Middle frontal gyrus (tissue), 1 donor: ENCODE measurements around the gene ZNF559.
"Not testable (repeated sequence)": the region's sequence is repeated elsewhere in the genome, so short reads cannot be mapped to it uniquely, and the experiment has no call there.

Experiments used
- DNase-seq: peaks from one replicate; pipeline ENCODE4 v3.0.0-alpha.2; 2015; ENCODE audit warnings: low spot score; ENCODE audit errors: extremely low spot score

The ZNF559 gene

DNA sequence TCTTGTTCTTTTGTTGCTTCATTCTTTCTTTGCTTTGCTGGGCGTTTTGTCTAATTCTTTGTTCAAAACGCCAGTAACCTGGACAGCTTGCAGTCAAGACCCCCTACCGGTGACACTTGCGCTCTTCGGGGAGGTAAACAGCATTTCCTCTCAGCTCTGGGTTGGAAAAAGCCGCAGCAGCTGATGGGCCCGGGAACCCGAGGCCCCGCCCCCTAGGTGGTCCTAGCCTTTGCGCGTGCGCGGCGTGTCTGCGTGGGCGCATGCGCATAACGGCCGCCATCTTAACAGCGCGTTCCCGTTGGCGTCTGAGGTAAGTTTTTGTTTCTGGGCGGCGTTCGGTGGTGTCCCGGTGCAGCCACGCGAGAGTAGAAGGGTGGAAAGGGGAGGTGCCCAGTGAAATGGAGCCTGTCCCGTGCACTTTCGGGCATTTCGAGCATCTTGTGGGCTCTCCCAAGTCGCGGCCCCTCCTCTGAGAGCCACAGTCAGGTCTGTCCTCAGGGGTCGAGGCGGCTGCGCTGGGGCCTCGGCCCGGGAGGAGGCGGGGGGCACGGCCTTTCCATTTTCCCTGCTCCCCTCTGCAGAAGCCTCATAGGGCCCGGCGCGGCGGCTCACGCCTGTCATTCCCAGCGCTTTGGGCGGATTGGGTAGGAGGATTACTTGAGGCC lies at the start of gene ZNF559:
Gene ZNF559, plus strand, starts transcription at position 261 of the 665 bp plus-strand sequence. CDS start 14,371 bp downstream, outside the sequence.
- peak; percentile 85 for DNase-seq

DNA sequence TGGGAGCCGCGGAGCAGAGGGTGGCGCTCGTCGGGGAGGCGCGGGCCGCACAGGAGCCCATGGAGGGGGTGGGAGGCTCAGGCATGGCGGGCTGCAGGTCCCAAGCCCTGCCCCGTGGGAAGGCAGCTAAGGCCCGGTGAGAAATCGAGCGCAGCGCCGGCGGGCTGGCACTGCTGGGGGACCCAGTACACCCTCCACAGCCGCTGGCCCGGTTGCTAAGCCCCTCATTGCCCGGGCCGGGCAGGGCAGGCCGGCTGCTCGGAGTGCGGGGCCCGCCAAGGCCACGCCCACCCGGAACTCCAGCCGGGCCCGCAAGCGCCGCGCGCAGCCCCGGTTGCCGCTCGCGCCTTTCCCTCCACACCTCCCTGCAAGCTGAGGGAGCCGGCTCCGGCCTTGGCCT lies 40.5 kb upstream of the ZNF559 start:
- not testable (repeated sequence) for DNase-seq

DNA sequence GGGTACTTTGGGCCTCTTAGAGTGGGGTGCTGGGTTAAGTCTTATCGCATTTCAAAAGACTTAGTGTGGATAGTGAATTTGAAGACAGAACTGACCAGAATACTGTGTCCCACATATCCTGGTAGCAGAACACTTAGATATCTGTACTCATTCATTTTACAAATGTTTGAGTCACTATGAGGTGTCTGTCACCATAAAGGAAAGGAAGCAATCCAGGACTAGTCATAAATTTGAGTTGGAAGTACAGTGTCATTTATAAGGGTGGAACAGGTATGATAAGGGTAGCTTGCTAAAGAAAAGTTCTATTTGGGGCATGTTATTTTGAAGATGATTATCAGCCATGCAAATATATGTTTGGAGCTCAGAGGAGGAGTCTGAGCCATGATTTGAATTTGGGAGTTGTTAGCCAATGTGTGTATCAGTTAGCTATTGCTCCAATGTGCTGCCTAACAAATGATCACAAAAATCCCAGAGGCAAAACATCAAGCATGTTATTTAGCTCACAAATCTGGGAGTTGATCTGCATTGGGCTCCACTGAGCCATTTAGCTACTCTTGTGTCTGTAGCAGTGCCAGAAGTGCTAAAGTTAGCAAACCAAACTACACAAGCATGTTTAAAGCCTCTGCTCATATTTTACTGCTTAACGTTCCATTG lies 34.6 kb upstream of the ZNF559 start:
- DNase-seq, result no peak

DNA sequence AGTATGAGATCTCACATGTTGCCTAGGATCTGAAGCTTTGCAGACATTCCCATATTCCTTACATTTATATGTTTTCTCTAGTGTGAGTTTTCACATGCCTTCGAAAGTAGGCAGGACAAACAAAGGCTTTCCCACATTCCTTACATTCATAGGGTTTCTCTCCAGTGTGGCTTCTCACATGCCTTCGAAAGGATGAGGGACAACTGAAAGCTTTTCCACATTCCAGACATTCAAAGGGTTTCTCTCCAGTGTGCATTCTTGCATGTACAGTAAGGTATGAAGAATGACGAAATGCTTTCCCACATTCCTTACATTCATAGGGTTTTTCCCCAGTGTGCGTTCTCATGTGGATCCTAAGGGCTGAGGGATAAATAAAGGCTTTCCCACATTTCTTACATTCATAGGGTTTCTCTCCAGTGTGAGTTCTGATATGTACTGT lies 28.5 kb upstream of the ZNF559 start:
- DNase-seq, result no peak

DNA sequence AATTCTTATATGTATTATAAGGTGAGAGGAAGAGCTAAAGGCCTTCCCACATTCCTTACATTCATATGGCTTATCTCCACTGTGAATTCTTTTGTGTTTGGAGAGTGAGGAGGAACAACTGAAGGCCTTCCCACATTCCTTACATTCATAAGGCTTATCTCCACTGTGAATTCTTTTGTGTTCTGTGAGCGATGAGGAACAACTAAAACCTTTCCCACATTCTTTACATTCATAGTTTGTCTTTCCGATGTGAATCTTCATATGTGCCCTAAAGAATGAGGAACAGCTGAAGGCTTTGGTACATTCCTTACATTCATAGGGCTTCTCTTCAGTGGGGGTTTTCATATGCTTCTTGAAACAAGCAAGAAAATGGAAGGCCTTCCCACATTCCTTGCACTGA lies 27.6 kb upstream of the ZNF559 start:
- DNase-seq, result no peak

DNA sequence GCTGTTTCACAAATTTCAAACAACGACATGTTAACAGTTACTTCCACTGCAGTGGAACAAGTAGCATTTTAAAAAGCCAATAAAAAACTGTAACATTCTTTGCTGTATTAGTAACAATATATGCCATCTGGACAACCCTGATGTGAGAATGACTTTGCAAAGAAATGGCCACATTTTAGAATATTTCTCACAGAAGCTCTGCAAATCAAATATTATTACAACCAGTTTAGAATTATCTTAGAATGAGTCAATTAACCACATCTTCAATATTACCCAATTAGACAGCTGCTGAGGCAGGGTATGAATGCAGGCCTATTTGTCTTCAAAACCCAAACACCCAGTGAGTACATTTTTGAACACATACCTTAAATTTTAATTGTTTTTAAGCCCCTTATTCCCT lies 17.5 kb upstream of the ZNF559 start:
- no peak for DNase-seq

DNA sequence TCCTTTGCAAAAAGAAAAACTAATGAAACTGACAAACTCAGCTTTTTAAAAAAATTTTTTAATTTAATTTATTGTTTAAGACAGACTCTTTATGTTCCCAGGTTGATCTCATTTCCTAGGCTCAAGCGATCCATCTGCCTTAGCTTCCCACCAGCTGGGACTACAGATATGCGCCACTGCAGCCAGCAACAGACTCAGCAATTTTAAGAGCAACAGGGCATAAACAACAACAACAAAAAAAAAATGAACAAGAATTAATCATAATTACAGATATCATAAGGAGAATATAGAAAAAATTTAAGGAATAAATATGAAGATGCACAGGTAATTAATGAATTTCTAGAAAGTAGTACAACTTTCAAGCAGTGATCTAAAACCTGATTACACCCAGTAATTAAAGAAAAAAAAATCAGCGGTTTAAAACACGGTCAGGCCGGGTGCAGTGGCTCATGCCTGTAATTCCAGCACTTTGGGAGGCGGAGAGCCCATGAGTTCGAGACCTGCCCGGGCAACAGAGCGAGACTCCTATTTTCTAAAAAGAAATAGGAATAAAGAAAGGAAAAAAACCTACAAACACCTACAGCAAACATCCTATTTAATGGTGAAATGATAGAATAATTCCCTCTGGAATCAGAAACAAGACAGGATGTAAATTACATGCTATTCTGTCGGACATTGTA lies 15.7 kb upstream of the ZNF559 start:
- no peak for DNase-seq

DNA sequence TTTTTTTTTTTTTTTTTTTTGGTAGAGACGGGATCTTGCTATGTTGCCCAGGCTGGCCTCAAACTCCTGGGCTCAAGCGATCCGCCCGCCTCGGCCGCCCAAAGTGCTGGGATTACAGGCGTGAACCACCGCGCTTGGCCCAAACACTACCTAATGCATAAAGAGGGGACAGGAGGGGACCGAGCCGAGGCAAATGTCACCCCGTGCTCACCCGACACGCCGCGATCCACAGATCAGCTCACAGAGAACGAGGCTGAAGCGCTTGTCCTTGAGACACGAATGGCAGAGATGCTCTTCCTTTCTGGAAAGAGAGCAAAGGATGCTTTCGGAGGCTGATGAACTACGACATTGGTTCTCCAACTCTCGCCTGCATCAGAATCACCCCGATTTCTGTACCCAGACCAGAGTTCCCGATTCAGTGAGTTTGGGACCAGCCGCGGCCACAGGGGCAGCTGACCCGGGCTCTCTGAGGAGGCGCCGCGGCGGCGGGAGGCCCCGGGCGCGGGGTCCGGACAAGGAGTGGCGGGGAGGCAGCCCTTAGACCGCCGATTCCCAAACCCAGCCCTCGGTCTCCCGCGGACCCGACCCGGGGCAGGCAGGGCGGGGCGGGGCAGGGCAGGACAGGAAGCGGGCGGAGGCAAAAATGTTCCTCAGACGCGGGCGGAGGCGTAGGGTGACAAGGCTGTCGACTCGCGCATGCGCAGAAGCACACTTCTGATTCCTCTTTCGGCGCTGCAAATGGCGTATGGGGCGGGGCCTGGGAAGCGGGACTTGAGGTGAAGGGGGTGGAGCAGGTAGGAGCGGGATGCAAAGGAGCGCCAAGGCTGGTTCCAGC lies 14.6 kb upstream of the ZNF559 start, which contains the start of gene ZNF699:
Gene ZNF699, minus strand, starts transcription at position 700 of the 835 bp plus-strand sequence. CDS start 4,719 bp downstream, outside the sequence.
- peak; percentile 94 for DNase-seq

DNA sequence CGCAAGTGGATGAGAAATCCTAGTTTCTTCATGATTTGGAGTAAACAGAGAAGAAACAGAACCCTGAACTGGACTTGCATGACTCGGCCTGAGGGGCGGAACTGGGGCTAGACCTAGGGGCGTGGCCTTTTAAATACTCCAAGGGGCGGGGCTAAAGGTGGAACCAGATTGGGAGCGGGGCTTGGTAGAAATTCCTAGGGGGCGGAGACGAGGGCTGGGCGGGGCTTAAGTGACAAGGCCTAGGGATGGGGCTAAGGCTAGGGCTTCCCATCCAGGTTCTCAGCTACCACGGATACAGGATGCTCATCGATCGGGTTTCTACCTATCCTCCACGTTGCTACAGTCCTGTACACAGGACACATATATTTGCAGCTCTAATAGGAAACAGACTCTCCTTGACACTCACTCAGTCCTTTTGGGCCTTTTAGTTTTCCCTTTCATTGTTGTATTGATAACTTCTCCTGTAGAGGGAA lies 14.0 kb upstream of the ZNF559 start:
- no peak for DNase-seq

DNA sequence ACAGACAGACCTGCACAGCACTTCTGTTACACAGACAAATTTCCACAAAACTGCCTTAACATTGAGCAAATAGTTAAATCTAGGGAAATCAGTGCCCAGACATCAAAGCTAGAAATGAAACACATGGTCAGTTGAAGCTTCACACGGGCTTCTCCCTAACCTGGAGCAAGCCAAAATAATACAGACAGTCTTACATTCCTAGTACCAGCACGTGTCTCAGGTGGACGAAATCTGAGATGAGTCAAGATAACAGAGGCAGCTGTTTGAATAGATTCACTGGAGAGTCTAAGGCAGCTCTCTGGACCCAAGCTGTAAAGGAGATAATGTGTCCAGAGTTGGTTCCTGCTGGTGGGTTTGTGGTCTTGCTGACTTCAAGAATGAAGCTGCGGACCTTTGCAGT lies 10.2 kb upstream of the ZNF559 start:
- DNase-seq, result no peak

DNA sequence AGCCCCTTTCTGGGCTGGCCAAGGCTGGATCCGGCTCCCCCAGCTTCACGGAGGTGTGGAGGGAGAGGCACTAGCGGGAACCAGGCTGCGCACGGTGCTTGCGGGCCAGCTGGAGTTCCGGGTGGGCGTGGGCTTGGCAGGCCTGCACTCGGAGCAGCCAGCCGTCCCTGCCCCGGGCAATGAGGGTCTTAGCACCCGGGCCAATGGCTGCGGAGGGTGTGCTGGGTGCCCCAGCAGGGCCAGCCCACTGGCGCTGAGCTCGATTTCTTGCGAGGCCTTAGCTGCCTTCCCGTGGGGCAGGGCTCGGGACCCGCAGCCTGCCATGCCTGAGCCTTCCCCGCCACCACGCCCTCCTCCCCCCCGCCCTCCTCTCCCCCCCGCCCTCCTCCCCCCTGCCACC lies 2.6 kb upstream of the ZNF559 start:
- DNase-seq, result no peak

DNA sequence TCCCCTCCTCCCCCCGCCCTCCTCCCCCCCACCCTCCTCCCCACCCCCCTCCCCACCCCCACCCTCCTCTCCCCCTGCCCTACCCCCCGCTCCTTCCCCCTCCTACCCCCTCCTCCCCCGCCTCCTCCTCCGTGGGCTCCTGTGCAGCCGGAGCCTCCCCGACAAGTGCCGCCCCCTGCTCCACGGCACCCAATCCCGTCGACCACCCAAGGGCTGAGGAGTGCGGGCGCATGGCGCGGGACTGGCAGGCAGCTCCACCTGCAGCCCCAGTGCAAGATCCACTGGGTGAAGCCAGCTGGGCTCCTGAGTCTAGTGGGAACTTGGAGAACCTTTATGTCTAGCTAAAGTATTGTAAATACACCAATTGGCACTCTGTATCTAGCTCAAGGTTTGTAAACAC lies 2.2 kb upstream of the ZNF559 start:
- not testable (repeated sequence) for DNase-seq

DNA sequence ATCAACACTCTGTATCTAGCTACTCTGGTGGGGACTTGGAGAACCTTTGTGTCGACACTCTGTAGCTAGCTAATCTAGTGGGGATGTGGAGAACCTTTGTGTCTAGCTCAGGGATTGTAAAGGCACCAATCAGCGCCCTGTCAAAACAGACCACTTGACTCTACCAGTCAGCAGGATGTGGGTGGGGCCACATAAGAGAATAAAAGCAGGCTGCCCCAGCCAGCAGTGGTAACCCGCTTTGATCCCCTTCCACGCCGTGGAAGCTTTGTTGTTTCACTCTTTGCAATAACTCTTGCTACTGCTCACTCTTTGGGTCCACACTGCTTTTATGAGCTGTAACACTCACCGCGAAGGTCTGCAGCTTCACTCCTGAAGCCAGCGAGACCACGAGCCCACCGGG lies 1.8 kb upstream of the ZNF559 start:
- DNase-seq, result not testable (repeated sequence)

DNA sequence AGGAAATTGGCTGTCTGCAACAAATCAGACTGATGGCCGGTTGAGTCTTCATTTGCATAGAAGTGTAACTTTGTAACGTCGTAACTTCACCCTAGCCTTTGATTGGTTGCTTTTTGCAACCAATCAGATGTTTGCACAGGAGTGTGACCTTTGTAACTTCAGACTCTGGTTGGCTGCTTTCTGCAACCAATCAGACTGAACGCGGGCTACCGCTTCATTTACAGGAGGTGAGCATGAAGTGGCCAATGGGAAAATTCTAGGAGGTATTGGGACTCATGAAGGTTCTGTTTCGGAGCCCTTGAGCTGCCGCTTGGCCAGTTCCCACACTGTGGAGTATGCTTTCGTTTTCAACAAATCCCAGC lies 441 bp upstream of the ZNF559 start:
- DNase-seq, result peak; percentile 50

DNA sequence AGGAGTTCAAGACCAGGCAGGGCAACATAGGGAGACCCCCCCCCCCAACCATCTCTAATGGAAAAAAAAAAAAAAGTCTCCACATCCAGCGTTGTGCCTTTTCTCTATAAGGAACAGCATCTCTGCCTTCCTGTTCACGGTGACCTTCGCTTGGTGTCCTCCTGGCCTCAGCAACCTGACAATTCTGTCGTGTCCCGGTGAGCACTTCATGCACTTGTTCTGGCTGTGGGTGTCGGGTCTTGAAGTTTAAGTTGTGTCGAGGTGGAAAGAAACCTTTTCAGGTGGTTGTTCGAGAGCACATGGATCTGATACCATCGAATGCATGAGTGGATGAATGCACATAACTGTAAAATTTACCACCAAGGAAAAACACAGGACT lies 594 bp downstream of the ZNF559 start:
- DNase-seq, result no peak

DNA sequence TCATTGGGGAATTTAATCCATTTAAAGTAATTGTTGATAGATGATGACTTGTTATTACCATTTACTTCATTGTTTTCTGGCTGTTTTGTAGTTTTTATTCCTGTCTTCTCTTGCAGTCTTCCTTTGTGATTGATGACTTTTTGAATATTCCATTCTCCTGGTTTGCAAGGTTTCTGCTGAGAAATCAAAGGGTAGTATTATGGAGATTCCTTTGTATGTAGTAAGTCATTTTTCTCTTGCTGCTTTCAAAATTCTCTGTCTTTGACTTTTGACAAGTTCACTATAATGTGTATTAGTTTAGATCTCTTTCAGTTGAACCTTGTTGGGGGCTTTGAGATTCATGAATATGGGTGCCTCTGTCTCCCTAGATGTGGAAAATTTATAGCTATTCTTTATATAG lies 6.0 kb downstream of the ZNF559 start:
- no peak for DNase-seq

DNA sequence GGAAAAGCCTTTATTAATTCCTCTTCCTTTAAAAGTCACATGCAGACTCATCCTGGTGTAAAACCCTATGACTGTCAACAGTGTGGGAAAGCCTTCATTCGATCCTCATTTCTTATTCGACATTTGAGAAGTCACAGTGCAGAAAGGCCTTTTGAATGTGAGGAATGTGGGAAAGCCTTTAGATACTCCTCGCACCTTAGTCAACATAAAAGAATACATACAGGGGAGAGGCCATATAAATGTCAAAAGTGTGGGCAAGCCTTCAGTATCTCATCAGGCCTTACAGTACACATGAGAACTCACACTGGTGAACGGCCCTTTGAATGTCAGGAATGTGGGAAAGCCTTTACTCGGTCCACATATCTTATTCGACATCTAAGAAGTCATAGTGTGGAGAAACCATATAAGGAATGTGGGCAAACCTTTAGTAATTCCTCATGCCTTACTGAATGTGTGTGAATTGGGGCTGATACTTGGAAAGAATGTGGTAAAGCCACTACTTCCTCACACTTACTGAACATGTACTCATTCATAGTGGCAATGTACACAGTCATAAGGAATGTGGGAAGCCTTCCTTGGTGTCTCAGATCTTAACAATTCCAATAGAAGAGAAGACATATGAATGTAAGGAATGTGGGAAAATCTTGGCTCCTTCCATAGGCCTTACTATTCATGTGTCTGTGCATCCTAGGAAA lies 18.8 kb downstream of the ZNF559 start:
- DNase-seq, result no peak

DNA sequence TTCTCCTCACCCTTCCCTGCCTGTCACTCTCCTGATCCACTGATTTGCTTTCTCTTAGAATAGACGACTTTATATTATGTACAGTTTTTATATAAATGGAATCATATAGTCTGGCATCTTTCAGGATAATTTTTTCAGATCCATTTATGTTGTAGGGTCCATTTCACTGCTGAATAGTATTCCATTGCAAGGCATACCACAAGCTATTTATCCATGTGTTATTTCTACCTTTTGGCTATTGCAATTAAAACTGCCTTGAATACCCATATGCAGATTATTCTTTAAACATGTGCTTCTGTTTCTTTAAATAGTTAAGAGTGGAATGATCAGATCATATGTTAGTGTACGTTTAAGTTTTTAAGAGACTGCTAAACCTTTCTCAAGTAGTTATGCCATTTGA lies 21.0 kb downstream of the ZNF559 start:
- DNase-seq, result no peak

DNA sequence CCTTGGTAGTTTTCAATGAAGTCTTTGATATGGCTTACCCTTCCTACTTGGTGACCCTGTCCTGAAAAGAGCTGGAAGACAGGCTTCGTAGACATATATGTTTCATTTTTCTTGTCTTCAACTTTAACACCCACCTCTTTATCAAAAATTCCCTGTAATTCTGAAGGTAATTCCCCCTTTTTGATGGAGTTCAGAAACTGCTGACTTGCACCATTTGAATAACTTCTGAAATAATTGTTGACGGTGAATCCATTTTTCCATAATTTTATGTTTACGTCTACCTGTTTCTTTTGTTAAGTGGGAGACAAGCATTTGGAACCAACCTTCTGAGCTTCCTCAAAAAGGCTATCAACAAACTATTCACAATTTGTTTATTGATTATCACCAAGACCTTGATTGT lies 24.3 kb downstream of the ZNF559 start:
- no peak for DNase-seq

DNA sequence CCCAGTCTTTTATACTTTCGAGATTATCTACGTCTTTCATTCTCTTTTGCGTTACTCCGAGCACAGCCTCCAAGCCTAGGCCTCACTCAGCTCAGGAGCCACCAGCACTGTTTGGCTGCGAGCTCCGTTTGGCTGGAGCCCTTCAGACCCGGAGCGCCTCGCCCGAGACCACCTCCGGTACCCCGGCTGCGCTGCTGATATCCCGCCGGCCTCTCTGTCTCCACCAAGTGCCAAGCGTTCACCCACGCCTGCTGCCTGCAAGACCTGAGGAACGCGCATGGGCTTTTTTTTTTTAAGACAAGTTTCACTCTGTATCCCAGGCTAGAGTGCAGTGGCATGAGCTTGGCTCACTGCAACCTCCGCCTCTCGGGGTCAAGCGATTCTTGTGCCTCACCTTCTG lies 24.7 kb downstream of the ZNF559 start:
- no peak for DNase-seq

DNA sequence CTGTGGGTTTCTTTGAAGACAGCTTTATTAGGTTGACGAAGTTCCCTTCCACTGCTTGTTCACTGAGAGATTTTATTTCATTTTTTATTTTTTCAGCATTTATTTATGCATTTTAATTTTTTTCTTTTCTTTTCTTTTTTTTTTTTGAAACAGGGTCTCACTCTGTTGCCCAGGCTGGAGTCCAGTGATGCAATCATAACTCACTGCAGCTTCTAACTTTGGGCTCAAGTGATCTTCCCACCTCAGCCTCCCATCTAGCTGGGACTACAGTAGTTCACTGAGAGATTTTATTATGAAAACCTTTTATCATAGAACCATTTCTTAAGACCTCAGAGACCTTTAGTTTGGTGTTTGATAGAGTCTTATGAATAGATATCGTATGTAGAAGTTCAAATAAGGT lies 28.5 kb downstream of the ZNF559 start:
- DNase-seq, result no peak
